Skeletal muscle satellite cell (primary cell): Measurements from ENCODE around the gene NKAIN2.
"Not testable (repeated sequence)": the region's sequence is repeated elsewhere in the genome, so short reads cannot be mapped to it uniquely, and the experiment has no call there.

Experiments
- H3K27me3 ChIP-seq: 2 replicates; pipeline ENCODE4 v1.7.0; 2013; ENCODE audit warnings: low read length; ENCODE audit not compliant: control insufficient read depth, insufficient read depth
- H3K36me3 ChIP-seq: 2 replicates; pipeline ENCODE4 v1.7.0; 2013; ENCODE audit warnings: mild to moderate bottlenecking, control low read depth, low read length; ENCODE audit not compliant: insufficient read depth
- H3K4me1 ChIP-seq: 2 replicates; pipeline ENCODE4 v1.7.0; 2013; ENCODE audit warnings: low read length; ENCODE audit not compliant: control insufficient read depth, insufficient read depth
- H3K4me2 ChIP-seq: 2 replicates; pipeline ENCODE4 v1.7.0; 2013; ENCODE audit warnings: mild to moderate bottlenecking, low read length
- H3K4me3 ChIP-seq: 2 replicates; pipeline ENCODE4 v1.7.0; 2013; ENCODE audit warnings: low read length
- H3K9ac ChIP-seq: 2 replicates; pipeline ENCODE4 v1.7.0; 2013; ENCODE audit warnings: mild to moderate bottlenecking, low read depth, low read length, moderate library complexity
- H3K9me3 ChIP-seq: replicated peaks from 2 replicates; pipeline ENCODE4 v1.7.0; 2013; ENCODE audit warnings: mild to moderate bottlenecking, control low read depth, low read length

Gene NKAIN2

GRCh38 chr6:124237911-124238310, 434.2 kb downstream of the NKAIN2 start:
- Histone ChIP-seq H3K4me3 (no peak overlapping the region), H3K27me3 (no peaks in the 10 kb centered on the region), H3K9me3 (no peaks in the 10 kb centered on the region), H3K9ac (no peak overlapping the region), H3K4me2 (no peak overlapping the region), H3K4me1 (no peaks in the 10 kb centered on the region), H3K36me3 (no peaks in the 10 kb centered on the region)

- not testable (repeated sequence) for H3K27me3 ChIP-seq, H3K9ac ChIP-seq, H3K4me3 ChIP-seq, H3K4me2 ChIP-seq, H3K36me3 ChIP-seq, H3K9me3 ChIP-seq, H3K4me1 ChIP-seq
Measured at GRCh38 chr6:124238408-124238807, 434.7 kb downstream of the NKAIN2 start.

GRCh38 chr6:124254941-124255685, 451.4 kb downstream of the NKAIN2 start:
- H3K9ac ChIP-seq = no peak overlapping the region

GRCh38 chr6:124260337-124260736, 456.7 kb downstream of the NKAIN2 start:
- Histone ChIP-seq H3K4me1 (no peaks in the 10 kb centered on the region), H3K9me3 (no peaks in the 10 kb centered on the region), H3K4me2 (no peak overlapping the region), H3K27me3 (no peaks in the 10 kb centered on the region), H3K36me3 (no peaks in the 10 kb centered on the region), H3K4me3 (no peak overlapping the region), H3K9ac (no peak overlapping the region)

More at GRCh38 chr6:124254941-124255685, 451.4 kb downstream of the NKAIN2 start:
- no peaks in the 10 kb centered on the region for H3K4me1 ChIP-seq
- H3K4me3 ChIP-seq = no peak overlapping the region
- no peaks in the 10 kb centered on the region for H3K27me3 ChIP-seq
- no peak overlapping the region for H3K4me2 ChIP-seq
- no peaks in the 10 kb centered on the region for H3K36me3 ChIP-seq
- no peaks in the 10 kb centered on the region for H3K9me3 ChIP-seq

- H3K9me3 ChIP-seq = no peaks in the 10 kb centered on the region
- no peak overlapping the region for H3K9ac ChIP-seq
- no peak overlapping the region for H3K4me3 ChIP-seq
- H3K27me3 ChIP-seq = no peaks in the 10 kb centered on the region
- H3K4me1 ChIP-seq = no peaks in the 10 kb centered on the region
- H3K4me2 ChIP-seq = no peak overlapping the region
- no peaks in the 10 kb centered on the region for H3K36me3 ChIP-seq
Measured at GRCh38 chr6:124269733-124270132, 466.1 kb downstream of the NKAIN2 start.

GRCh38 chr6:124273701-124274100, 470.0 kb downstream of the NKAIN2 start:
- H3K4me1 ChIP-seq = no peaks in the 10 kb centered on the region
- H3K36me3 ChIP-seq = no peaks in the 10 kb centered on the region
- no peaks in the 10 kb centered on the region for H3K9me3 ChIP-seq
- no peaks in the 10 kb centered on the region for H3K27me3 ChIP-seq
- H3K9ac ChIP-seq = no peak overlapping the region
- H3K4me3 ChIP-seq = no peak overlapping the region
- no peak overlapping the region for H3K4me2 ChIP-seq

GRCh38 chr6:124282541-124282940, 478.9 kb downstream of the NKAIN2 start:
- H3K9me3 ChIP-seq = no peaks in the 10 kb centered on the region
- no peaks in the 10 kb centered on the region for H3K4me1 ChIP-seq
- H3K4me2 ChIP-seq = no peak overlapping the region
- H3K36me3 ChIP-seq = no peaks in the 10 kb centered on the region
- no peaks in the 10 kb centered on the region for H3K27me3 ChIP-seq
- H3K9ac ChIP-seq = no peak overlapping the region
- H3K4me3 ChIP-seq = no peak overlapping the region

GRCh38 chr6:124283486-124283885, 479.8 kb downstream of the NKAIN2 start:
- Histone ChIP-seq H3K4me2 (no peak overlapping the region), H3K36me3 (no peaks in the 10 kb centered on the region), H3K9ac (no peak overlapping the region), H3K27me3 (no peaks in the 10 kb centered on the region), H3K9me3 (no peaks in the 10 kb centered on the region), H3K4me3 (no peak overlapping the region), H3K4me1 (no peaks in the 10 kb centered on the region)

- H3K4me1 ChIP-seq = no peaks in the 10 kb centered on the region
Measured at GRCh38 chr6:124285146-124285545, 481.5 kb downstream of the NKAIN2 start.

GRCh38 chr6:124294574-124295200, 491.0 kb downstream of the NKAIN2 start:
- Histone ChIP-seq H3K4me1 (peaks cover 6% of the 10 kb centered on the region), H3K9ac (no peak overlapping the region), H3K4me2 (no peak overlapping the region), H3K36me3 (no peaks in the 10 kb centered on the region), H3K9me3 (no peaks in the 10 kb centered on the region), H3K27me3 (no peaks in the 10 kb centered on the region), H3K4me3 (no peak overlapping the region)

More at GRCh38 chr6:124285146-124285545, 481.5 kb downstream of the NKAIN2 start:
- Histone ChIP-seq H3K27me3 (no peaks in the 10 kb centered on the region), H3K4me3 (no peak overlapping the region), H3K9ac (no peak overlapping the region), H3K9me3 (no peaks in the 10 kb centered on the region), H3K36me3 (no peaks in the 10 kb centered on the region), H3K4me2 (no peak overlapping the region)

GRCh38 chr6:124297507-124297906, 493.8 kb downstream of the NKAIN2 start:
- Histone ChIP-seq H3K4me2 (no peak overlapping the region), H3K4me3 (no peak overlapping the region), H3K9ac (no peak overlapping the region), H3K36me3 (no peaks in the 10 kb centered on the region), H3K27me3 (no peaks in the 10 kb centered on the region), H3K9me3 (no peaks in the 10 kb centered on the region), H3K4me1 (peaks cover 6% of the 10 kb centered on the region)

- H3K9me3 ChIP-seq = no peaks in the 10 kb centered on the region
- no peak overlapping the region for H3K4me2 ChIP-seq
- no peak overlapping the region for H3K4me3 ChIP-seq
- no peaks in the 10 kb centered on the region for H3K36me3 ChIP-seq
- peaks cover 6% of the 10 kb centered on the region for H3K4me1 ChIP-seq
- no peaks in the 10 kb centered on the region for H3K27me3 ChIP-seq
- H3K9ac ChIP-seq = no peak overlapping the region
Measured at GRCh38 chr6:124298730-124299129, 495.1 kb downstream of the NKAIN2 start.
